Measurements from ENCODE around the gene SCGN. TPM values are rescaled to one million over a fixed set of nuclear protein-coding genes. Genes with fewer than 3 reads are reported as not detected.
A peak's percentile ranks its signal among the peaks of the same experiment; 100 is the strongest.

SCGN gene
- total and polyA plus RNA-seq, 2 of the 13 experiments (the other 11 are each of a cell fraction or from before 2014, with no cell fraction given) = 2.9 to 29.0 TPM

DNA sequence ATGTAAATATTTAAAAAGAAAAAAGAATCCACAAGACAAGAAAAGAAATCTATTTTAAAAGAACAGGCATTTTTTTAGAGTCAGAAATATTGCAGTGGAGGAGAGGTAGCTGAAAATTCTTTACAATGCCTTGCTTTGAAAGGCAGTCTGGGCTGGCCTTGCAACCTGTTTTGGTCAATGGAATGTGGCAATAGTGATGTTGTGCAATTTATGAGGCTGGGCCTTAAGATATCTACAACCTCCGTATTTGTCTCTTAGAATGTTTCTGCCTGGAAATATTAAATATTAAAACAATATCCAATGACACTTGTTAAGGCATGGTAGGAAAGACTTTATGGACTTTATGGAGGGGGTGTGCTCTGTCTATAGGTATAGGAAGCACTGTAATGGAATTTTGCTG, 14.8 kb upstream of the SCGN start (continued):
- TF ChIP-seq RFX1 (IDR thresholded peaks at IDR 0.05) = no peak
- TF ChIP-seq MTF2 (CRISPR knock-in tag; IDR thresholded peaks at IDR 0.05; ENCODE audit: borderline replicate concordance) = no peak
- TF ChIP-seq, protein P1, sequence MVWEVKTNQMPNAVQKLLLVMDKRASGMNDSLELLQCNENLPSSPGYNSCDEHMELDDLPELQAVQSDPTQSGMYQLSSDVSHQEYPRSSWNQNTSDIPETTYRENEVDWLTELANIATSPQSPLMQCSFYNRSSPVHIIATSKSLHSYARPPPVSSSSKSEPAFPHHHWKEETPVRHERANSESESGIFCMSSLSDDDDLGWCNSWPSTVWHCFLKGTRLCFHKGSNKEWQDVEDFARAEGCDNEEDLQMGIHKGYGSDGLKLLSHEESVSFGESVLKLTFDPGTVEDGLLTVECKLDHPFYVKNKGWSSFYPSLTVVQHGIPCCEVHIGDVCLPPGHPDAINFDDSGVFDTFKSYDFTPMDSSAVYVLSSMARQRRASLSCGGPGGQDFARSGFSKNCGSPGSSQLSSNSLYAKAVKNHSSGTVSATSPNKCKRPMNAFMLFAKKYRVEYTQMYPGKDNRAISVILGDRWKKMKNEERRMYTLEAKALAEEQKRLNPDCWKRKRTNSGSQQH (CRISPR knock-in tag; IDR thresholded peaks at IDR 0.05; ENCODE audit: low read depth) = no peak
- no peak for TF ChIP-seq RBFOX2 (IDR thresholded peaks at IDR 0.05; ENCODE audit: low read depth, low read length)
- TF ChIP-seq CREM (IDR thresholded peaks at IDR 0.05) = no peak; the same call in 1 of the 2 replicates
- TF ChIP-seq CREM (CRISPR knock-in tag; IDR thresholded peaks at IDR 0.05) = no peak
- TF ChIP-seq, protein P2, sequence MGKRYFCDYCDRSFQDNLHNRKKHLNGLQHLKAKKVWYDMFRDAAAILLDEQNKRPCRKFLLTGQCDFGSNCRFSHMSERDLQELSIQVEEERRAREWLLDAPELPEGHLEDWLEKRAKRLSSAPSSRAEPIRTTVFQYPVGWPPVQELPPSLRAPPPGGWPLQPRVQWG (CRISPR knock-in tag; IDR thresholded peaks at IDR 0.05; ENCODE audit: borderline replicate concordance, low read depth) = no peak
- no peak for TF ChIP-seq JUNB (CRISPR knock-in tag; IDR thresholded peaks at IDR 0.05; ENCODE audit: borderline replicate concordance)
- no peak for TF ChIP-seq BHLHE40 (IDR thresholded peaks at IDR 0.05; ENCODE audit: low read length)
- no peak for TF ChIP-seq CCAR2 (optimal IDR thresholded peaks at IDR 0.05; ENCODE audit: low read depth, low read length)
- no peak for TF ChIP-seq ZNF225 (CRISPR knock-in tag; IDR thresholded peaks at IDR 0.05)
- no peak for TF ChIP-seq ETV6 (CRISPR knock-in tag; conservative IDR thresholded peaks at IDR 0.05)
- no peak for TF ChIP-seq PHF5A (CRISPR knock-in tag; IDR thresholded peaks at IDR 0.05; ENCODE audit: low read depth, unreplicated experiment)
- no peak for TF ChIP-seq ZNF33A (CRISPR knock-in tag; IDR thresholded peaks at IDR 0.05; ENCODE audit: borderline replicate concordance)
- peak in 1 of 2 experiments; percentile 32; a peak in 1 of 4 replicates for TF ChIP-seq KLF16 (CRISPR knock-in tag; IDR thresholded peaks at IDR 0.05)
- TF ChIP-seq MIER2 (CRISPR knock-in tag; IDR thresholded peaks at IDR 0.05) = peak; percentile 89
- TF ChIP-seq SMAD3 (CRISPR knock-in tag; IDR thresholded peaks at IDR 0.05) = peak; percentile 89
- TF ChIP-seq ZSCAN21 (CRISPR knock-in tag; IDR thresholded peaks at IDR 0.05; ENCODE audit: borderline replicate concordance) = no peak
- TF ChIP-seq CBX5 (CRISPR knock-in tag; IDR thresholded peaks at IDR 0.05; ENCODE audit: borderline replicate concordance) = no peak
- TF ChIP-seq, protein P3, sequence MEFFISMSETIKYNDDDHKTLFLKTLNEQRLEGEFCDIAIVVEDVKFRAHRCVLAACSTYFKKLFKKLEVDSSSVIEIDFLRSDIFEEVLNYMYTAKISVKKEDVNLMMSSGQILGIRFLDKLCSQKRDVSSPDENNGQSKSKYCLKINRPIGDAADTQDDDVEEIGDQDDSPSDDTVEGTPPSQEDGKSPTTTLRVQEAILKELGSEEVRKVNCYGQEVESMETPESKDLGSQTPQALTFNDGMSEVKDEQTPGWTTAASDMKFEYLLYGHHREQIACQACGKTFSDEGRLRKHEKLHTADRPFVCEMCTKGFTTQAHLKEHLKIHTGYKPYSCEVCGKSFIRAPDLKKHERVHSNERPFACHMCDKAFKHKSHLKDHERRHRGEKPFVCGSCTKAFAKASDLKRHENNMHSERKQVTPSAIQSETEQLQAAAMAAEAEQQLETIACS (CRISPR knock-in tag; IDR thresholded peaks at IDR 0.05) = no peak
- 0 out of 2 replicates have a peak, but pooled peaks have one; percentile 40 for TF ChIP-seq HOXA5 (CRISPR knock-in tag; IDR thresholded peaks at IDR 0.05)
- peak; percentile 97 for TF ChIP-seq CEBPB (IDR thresholded peaks at IDR 0.05; ENCODE audit: borderline replicate concordance, low read depth, low read length)
- TF ChIP-seq, protein P4, sequence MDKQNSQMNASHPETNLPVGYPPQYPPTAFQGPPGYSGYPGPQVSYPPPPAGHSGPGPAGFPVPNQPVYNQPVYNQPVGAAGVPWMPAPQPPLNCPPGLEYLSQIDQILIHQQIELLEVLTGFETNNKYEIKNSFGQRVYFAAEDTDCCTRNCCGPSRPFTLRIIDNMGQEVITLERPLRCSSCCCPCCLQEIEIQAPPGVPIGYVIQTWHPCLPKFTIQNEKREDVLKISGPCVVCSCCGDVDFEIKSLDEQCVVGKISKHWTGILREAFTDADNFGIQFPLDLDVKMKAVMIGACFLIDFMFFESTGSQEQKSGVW (CRISPR knock-in tag; IDR thresholded peaks at IDR 0.05; ENCODE audit: borderline replicate concordance) = no peak
- TF ChIP-seq, protein P5, sequence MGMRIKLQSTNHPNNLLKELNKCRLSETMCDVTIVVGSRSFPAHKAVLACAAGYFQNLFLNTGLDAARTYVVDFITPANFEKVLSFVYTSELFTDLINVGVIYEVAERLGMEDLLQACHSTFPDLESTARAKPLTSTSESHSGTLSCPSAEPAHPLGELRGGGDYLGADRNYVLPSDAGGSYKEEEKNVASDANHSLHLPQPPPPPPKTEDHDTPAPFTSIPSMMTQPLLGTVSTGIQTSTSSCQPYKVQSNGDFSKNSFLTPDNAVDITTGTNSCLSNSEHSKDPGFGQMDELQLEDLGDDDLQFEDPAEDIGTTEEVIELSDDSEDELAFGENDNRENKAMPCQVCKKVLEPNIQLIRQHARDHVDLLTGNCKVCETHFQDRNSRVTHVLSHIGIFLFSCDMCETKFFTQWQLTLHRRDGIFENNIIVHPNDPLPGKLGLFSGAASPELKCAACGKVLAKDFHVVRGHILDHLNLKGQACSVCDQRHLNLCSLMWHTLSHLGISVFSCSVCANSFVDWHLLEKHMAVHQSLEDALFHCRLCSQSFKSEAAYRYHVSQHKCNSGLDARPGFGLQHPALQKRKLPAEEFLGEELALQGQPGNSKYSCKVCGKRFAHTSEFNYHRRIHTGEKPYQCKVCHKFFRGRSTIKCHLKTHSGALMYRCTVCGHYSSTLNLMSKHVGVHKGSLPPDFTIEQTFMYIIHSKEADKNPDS (CRISPR knock-in tag; IDR thresholded peaks at IDR 0.05) = no peak
- TF ChIP-seq ZBTB3 (CRISPR knock-in tag; IDR thresholded peaks at IDR 0.05; ENCODE audit: borderline replicate concordance, low read depth) = no peak
